Gastroesophageal sphincter (tissue), 4 donors: ENCODE data around the gene SH3PXD2B. TPM values are rescaled to one million over a fixed set of nuclear protein-coding genes. Genes with fewer than 3 reads are reported as not detected.

Experiments
- ATAC-seq: fragments of 150-250 bp; one replicate; pipeline ENCODE4 v1.9.1; 2016; ENCODE audit warnings: mild to moderate bottlenecking, moderate library complexity
- H3K27ac ChIP-seq, 4 donors: fragments of 200-600 bp; sonication (generic) in 3 of 4; 1 replicate in 3 of 4; 2 replicates in 1 of 4; pipeline ENCODE4 v1.5.1; 2016 to 2019
- H3K27me3 ChIP-seq: fragments of 200-600 bp; sonication (generic); one replicate; pipeline ENCODE4 v1.5.1; 2019
- H3K36me3 ChIP-seq, 2 donors: fragments of 200-600 bp; sonication (generic); one replicate each; pipeline ENCODE4 v1.5.1; 2019; ENCODE audit warnings: control low read depth in 1 of 2
- H3K4me1 ChIP-seq, 3 donors: fragments of 200-600 bp; sonication (generic); 1 replicate in 2 of 3; 2 replicates in 1 of 3; pipeline ENCODE4 v1.5.1; 2016 to 2019; ENCODE audit warnings: control low read depth in 2 of 3
- H3K4me3 ChIP-seq, 2 donors: fragments of 200-600 bp; sonication (generic); one replicate each; pipeline ENCODE4 v1.5.1; 2019; ENCODE audit warnings: mild to moderate bottlenecking in 1 of 2, moderate library complexity in 1 of 2
- H3K9me3 ChIP-seq, 3 donors: fragments of 200-600 bp; sonication (generic); one replicate each; pipeline ENCODE4 v1.5.1; 2017 to 2019; ENCODE audit warnings: control low read depth in 2 of 3
- CTCF ChIP-seq, 4 experiments: fragments of 200-600 bp in 2 of 4; fragments of 450-650 bp in 2 of 4; sonication (generic) in 1 of 4; IDR thresholded peaks; one replicate each; pipeline ENCODE4 v1.5.1; 2017 to 2019; ENCODE audit warnings: antibody characterized with exemption in 4 of 4, mild to moderate bottlenecking in 2 of 4, moderate library complexity in 2 of 4
- EP300 ChIP-seq: sonication (generic); formaldehyde crosslinking; IDR thresholded peaks from one replicate; pipeline ENCODE4 v1.6.1; 2017; ENCODE audit warnings: antibody characterized with exemption, mild to moderate bottlenecking
- POLR2A ChIP-seq, 2 donors: fragments of 450-650 bp; IDR thresholded peaks; one replicate each; pipeline ENCODE4 v1.6.1; 2017; ENCODE audit warnings: antibody characterized with exemption in 2 of 2, mild to moderate bottlenecking in 2 of 2, moderate library complexity in 1 of 2
- POLR2AphosphoS5 ChIP-seq: sonication (generic); formaldehyde crosslinking; IDR thresholded peaks from one replicate; pipeline ENCODE4 v1.6.1; 2017; ENCODE audit warnings: antibody characterized with exemption
- WGBS, 2 donors: methylation state at CpG; one replicate each; pipeline ENCODE4 v1.1.5; 2018; ENCODE audit warnings: low coverage in 1 of 2; 5-methylcytosine and 5-hydroxymethylcytosine counted together
- total RNA-seq, 4 donors: library from RNA; depleted of rRNA; stranded (reverse); fragments of >200 nt; gene quantifications; one replicate each; pipeline ENCODE4 v1.1.0, GENCODE V29; 2016

SH3PXD2B gene
- total RNA-seq, 4 donors from 2014 or later = 40.2 to 80.9 (median 56.0) TPM

- H3K4me1 ChIP-seq = no peaks in the 10 kb centered on the region
- ATAC-seq = no peak
- H3K9me3 ChIP-seq = no peaks in the 10 kb centered on the region
- no peak overlapping the region for H3K4me3 ChIP-seq
- no peaks in the 10 kb centered on the region for H3K27me3 ChIP-seq
- no peak overlapping the region for H3K27ac ChIP-seq
- no peak for TF ChIP-seq POLR2AphosphoS5
- no peak for TF ChIP-seq CTCF (IDR thresholded peaks at IDR 0.05)
- no peak for TF ChIP-seq POLR2A (IDR thresholded peaks at IDR 0.05)
- no peak for TF ChIP-seq EP300
- WGBS, 2 donors = 67 to 89% methylated on average over 3 of the region's 8 CpGs
- H3K36me3 ChIP-seq = peaks cover 0 to 99% of the 10 kb centered on the region in 2 donors
These were observed 106.8 kb downstream of the SH3PXD2B start for GRCh38 chr5:172347496-172348052.

GRCh38 chr5:172345881-172346280, 108.4 kb downstream of the SH3PXD2B start:
- H3K36me3 ChIP-seq = peaks cover 0 to 99% of the 10 kb centered on the region in 2 donors
- no peak overlapping the region for H3K4me3 ChIP-seq
- no peak for ATAC-seq
- no peaks in the 10 kb centered on the region for H3K27me3 ChIP-seq
- no peaks in the 10 kb centered on the region for H3K4me1 ChIP-seq
- no peak overlapping the region for H3K27ac ChIP-seq
- TF ChIP-seq CTCF (IDR thresholded peaks at IDR 0.05) (no peak), POLR2A (IDR thresholded peaks at IDR 0.05) (no peak), POLR2AphosphoS5 (no peak), EP300 (no peak)
- 88 to 100% methylated on average over 2 of the region's 11 CpGs for WGBS, 2 donors
- H3K9me3 ChIP-seq = no peaks in the 10 kb centered on the region

GRCh38 chr5:172344855-172345409, 109.4 kb downstream of the SH3PXD2B start:
- 72 to 79% methylated on average over 3 of the region's 3 CpGs for WGBS, 2 donors
- no peak for ATAC-seq
- Histone ChIP-seq H3K36me3 (peaks cover 0 to 99% of the 10 kb centered on the region in 2 donors), H3K4me3 (no peak overlapping the region), H3K27ac (no peak overlapping the region), H3K27me3 (no peaks in the 10 kb centered on the region), H3K4me1 (no peaks in the 10 kb centered on the region), H3K9me3 (no peaks in the 10 kb centered on the region)
- no peak for TF ChIP-seq POLR2AphosphoS5
- TF ChIP-seq POLR2A (IDR thresholded peaks at IDR 0.05) = no peak
- TF ChIP-seq CTCF (IDR thresholded peaks at IDR 0.05) = no peak
- no peak for TF ChIP-seq EP300

- Histone ChIP-seq H3K4me1 (peaks cover 0 to 8% (median 0%) of the 10 kb centered on the region in 3 donors), H3K27ac (no peak overlapping the region), H3K4me3 (no peak overlapping the region), H3K9me3 (no peaks in the 10 kb centered on the region), H3K27me3 (no peaks in the 10 kb centered on the region), H3K36me3 (peaks cover 0 to 99% of the 10 kb centered on the region in 2 donors)
- ATAC-seq = no peak
- TF ChIP-seq POLR2A (IDR thresholded peaks at IDR 0.05) = no peak
- 67 to 100% methylated on average over 1 to 2 of the region's 2 CpGs for WGBS, 2 donors
These were observed 110.6 kb downstream of the SH3PXD2B start for GRCh38 chr5:172343741-172344140.

- no peaks in the 10 kb centered on the region for H3K27me3 ChIP-seq
- no peak overlapping the region for H3K27ac ChIP-seq
- WGBS, 2 donors = 90 to 94% methylated on average over 4 to 7 of the region's 7 CpGs
- H3K4me3 ChIP-seq = no peak overlapping the region
- no peaks in the 10 kb centered on the region for H3K9me3 ChIP-seq
- ATAC-seq = no peak
- H3K36me3 ChIP-seq = peaks cover 0 to 99% of the 10 kb centered on the region in 2 donors
- H3K4me1 ChIP-seq = peaks cover 0 to 10% (median 0%) of the 10 kb centered on the region in 3 donors
- no peak for TF ChIP-seq POLR2AphosphoS5
- TF ChIP-seq EP300 = no peak
These were observed 111.4 kb downstream of the SH3PXD2B start for GRCh38 chr5:172342918-172343317.
